Measurements from ENCODE around the gene GNAL. TPM values are rescaled to one million over a fixed set of nuclear protein-coding genes. Genes with fewer than 3 reads are reported as not detected.

GNAL gene
- total RNA-seq, 1 experiment from 2014 or later = 0.06 TPM

DNA sequence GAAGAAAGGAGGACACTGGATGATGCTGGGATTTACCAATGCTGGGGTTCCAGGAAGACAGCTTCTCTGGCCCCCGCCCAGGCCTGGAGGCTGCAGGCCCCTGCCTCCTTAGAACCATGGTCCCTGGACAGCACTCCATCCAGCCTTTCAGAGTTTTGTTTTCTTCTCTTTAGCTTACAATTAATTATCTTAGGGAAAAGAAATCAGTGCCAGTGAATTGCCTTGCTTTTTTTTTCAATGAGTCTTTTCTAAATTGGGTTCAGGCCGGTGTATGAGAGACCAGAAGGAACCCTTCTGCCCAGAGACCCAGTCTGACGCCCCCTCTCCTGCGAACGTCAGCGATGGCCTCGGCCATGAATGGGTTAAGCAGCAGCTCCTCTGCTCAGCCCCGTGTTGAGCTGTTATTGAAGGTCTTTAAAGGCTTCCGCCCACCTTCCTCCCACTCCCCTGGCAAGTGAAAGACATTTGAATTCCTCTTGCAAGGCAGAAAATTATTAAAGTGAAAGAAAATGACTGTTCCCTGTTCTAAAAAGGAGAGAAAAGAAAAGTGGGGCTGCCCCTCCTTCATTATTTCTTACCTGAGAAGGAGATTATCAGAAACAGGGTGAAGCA is 96.5 kb downstream of the GNAL start:
- TF ChIP-seq, protein P1, sequence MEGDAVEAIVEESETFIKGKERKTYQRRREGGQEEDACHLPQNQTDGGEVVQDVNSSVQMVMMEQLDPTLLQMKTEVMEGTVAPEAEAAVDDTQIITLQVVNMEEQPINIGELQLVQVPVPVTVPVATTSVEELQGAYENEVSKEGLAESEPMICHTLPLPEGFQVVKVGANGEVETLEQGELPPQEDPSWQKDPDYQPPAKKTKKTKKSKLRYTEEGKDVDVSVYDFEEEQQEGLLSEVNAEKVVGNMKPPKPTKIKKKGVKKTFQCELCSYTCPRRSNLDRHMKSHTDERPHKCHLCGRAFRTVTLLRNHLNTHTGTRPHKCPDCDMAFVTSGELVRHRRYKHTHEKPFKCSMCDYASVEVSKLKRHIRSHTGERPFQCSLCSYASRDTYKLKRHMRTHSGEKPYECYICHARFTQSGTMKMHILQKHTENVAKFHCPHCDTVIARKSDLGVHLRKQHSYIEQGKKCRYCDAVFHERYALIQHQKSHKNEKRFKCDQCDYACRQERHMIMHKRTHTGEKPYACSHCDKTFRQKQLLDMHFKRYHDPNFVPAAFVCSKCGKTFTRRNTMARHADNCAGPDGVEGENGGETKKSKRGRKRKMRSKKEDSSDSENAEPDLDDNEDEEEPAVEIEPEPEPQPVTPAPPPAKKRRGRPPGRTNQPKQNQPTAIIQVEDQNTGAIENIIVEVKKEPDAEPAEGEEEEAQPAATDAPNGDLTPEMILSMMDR (conservative IDR thresholded peaks at IDR 0.05; ENCODE audit: low read depth, low read length) = no peak
- TF ChIP-seq EZH2 (IDR thresholded peaks at IDR 0.05; ENCODE audit: borderline replicate concordance, low read depth, low read length, poor library complexity, severe bottlenecking) = no peak
- ChIA-PET CTCF (interaction anchor here (0.6 kb wide), 1 partner anchor 12 kb away, joined by 3 read pairs; no protein-coding TSS in a partner anchor), POLR2A (ENCODE audit: low non-redundant PET) (no interaction called here)
- H3K27ac ChIP-seq (ENCODE audit: low read depth, low read length, poor library complexity, severe bottlenecking) = no peak overlapping the region
- intact Hi-C loops (cut with micrococcal nuclease; ENCODE audit: unreplicated experiment) = no loop called here
- H3K4me3 ChIP-seq (ENCODE audit: low read depth, low read length, poor library complexity, severe bottlenecking) = no peak overlapping the region
- BruUV-seq (replicated peaks) = no TSS peak
- DNase-seq (ENCODE audit: low spot score) = peak; percentile 16
- H3K9me3 ChIP-seq (ENCODE audit: low read depth, low read length, poor library complexity, severe bottlenecking) = no peaks in the 10 kb centered on the region
- H3K27me3 ChIP-seq (replicated peaks; ENCODE audit: insufficient read depth, low read depth, low read length, poor library complexity) = peaks cover 5% of the 10 kb centered on the region
- no peaks in the 10 kb centered on the region for H3K36me3 ChIP-seq (ENCODE audit: insufficient read depth, low read length, poor library complexity, severe bottlenecking)
- no peaks in the 10 kb centered on the region for H3K4me1 ChIP-seq (ENCODE audit: insufficient read depth, low read length, poor library complexity, severe bottlenecking)

DNA sequence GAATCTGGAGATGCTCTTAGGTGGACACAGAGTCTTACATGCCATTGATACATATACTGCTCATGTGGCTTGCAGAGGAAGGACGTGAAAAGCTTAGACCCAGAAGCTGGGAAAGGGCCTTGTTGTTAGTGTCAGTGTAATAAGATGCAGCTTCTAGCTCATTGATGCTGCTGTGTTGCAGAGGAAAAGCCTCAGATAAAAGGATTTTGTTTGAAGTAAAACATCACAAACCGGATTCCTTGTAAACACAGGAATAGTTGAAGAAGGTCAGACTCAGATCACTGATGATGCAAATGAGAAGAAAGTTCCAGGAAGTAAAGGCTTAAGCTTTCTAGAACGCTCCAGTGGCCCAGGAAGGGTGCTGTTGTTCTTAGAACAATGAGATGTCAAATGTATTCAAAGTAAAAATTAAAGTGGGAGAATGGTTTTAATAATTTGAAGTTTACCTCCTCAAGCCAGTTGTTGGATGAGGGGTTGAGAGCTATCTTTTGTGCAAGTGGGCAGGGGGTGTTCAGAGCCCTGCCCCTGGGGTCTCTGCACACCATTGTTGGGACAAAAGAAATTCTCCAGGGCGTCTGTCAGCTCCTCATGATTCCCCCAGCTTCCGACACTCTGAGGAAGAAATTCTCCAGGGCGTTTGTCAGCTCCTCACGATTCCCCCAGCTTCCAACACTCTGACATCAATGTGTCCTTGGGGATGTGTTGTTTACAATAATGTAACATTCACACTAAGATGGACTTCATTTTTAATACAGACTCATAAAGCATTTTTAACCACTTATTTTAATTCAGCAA is 100.8 kb downstream of the GNAL start:
- Histone ChIP-seq H3K27me3 (replicated peaks; ENCODE audit: insufficient read depth, low read depth, low read length, poor library complexity) (no peaks in the 10 kb centered on the region), H3K4me1 (ENCODE audit: insufficient read depth, low read length, poor library complexity, severe bottlenecking) (no peaks in the 10 kb centered on the region), H3K4me3 (ENCODE audit: low read depth, low read length, poor library complexity, severe bottlenecking) (no peak overlapping the region), H3K27ac (ENCODE audit: low read depth, low read length, poor library complexity, severe bottlenecking) (no peak overlapping the region), H3K9me3 (ENCODE audit: low read depth, low read length, poor library complexity, severe bottlenecking) (no peaks in the 10 kb centered on the region), H3K36me3 (ENCODE audit: insufficient read depth, low read length, poor library complexity, severe bottlenecking) (no peaks in the 10 kb centered on the region)
- no TSS peak for BruUV-seq (replicated peaks)
- ChIA-PET POLR2A (ENCODE audit: low non-redundant PET) (no interaction called here), CTCF (no interaction called here)
- intact Hi-C loops (cut with micrococcal nuclease; ENCODE audit: unreplicated experiment) = no loop called here
- DNase-seq (ENCODE audit: low spot score) = no peak
- TF ChIP-seq EZH2 (IDR thresholded peaks at IDR 0.05; ENCODE audit: borderline replicate concordance, low read depth, low read length, poor library complexity, severe bottlenecking) = no peak
- TF ChIP-seq, protein P1 (conservative IDR thresholded peaks at IDR 0.05; ENCODE audit: low read depth, low read length) = no peak

DNA sequence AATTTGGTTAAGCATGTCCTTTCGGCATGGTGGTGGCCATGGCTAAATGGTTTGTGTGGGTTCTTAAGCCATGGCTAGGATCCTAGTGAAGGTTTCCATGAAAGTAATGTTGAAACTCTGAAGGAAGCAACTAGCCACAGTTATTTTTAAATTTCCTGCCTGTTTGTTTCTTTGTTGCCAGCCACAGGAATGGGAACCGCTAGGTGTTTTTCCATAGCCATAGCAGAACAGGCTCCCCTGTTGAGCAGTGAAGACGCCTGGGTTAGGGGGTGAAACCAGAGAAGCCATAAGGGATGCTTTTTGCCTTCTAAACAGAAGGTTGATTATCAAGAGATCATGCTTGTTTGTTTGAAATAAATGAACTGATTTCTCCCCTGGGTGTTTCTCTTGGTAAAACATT is 102.1 kb downstream of the GNAL start:
- Histone ChIP-seq H3K9me3 (ENCODE audit: low read depth, low read length, poor library complexity, severe bottlenecking) (no peaks in the 10 kb centered on the region), H3K4me1 (ENCODE audit: insufficient read depth, low read length, poor library complexity, severe bottlenecking) (no peaks in the 10 kb centered on the region), H3K4me3 (ENCODE audit: low read depth, low read length, poor library complexity, severe bottlenecking) (no peak overlapping the region), H3K36me3 (ENCODE audit: insufficient read depth, low read length, poor library complexity, severe bottlenecking) (no peaks in the 10 kb centered on the region), H3K27me3 (replicated peaks; ENCODE audit: insufficient read depth, low read depth, low read length, poor library complexity) (no peaks in the 10 kb centered on the region), H3K27ac (ENCODE audit: low read depth, low read length, poor library complexity, severe bottlenecking) (no peak overlapping the region)
- ChIA-PET CTCF (no interaction called here), POLR2A (ENCODE audit: low non-redundant PET) (no interaction called here)
- intact Hi-C loops (cut with micrococcal nuclease; ENCODE audit: unreplicated experiment) = no loop called here
- TF ChIP-seq, protein P1 (conservative IDR thresholded peaks at IDR 0.05; ENCODE audit: low read depth, low read length) = no peak
- no peak for TF ChIP-seq EZH2 (IDR thresholded peaks at IDR 0.05; ENCODE audit: borderline replicate concordance, low read depth, low read length, poor library complexity, severe bottlenecking)
- no peak for DNase-seq (ENCODE audit: low spot score)
- BruUV-seq (replicated peaks) = no TSS peak

Measured in A673 (cell line).